Glomerular endothelial cell (primary cell): ENCODE results near the gene TPST2. TPM values are rescaled to one million over a fixed set of nuclear protein-coding genes. Genes with fewer than 3 reads are reported as not detected.

ENCODE experiments used
- DNase-seq: peaks from one replicate; pipeline ENCODE4 v3.0.0-alpha.2; 2011; ENCODE audit warnings: low read depth, low spot score; ENCODE audit errors: extremely low read depth
- total RNA-seq: library from RNA; depleted of rRNA; stranded (reverse); fragments of >200 nt; gene quantifications from 2 replicates; pipeline ENCODE4 v1.2.3, GENCODE V29; 2015

Gene TPST2
- total RNA-seq, 1 donor from 2014 or later, result 99.2 TPM

DNA sequence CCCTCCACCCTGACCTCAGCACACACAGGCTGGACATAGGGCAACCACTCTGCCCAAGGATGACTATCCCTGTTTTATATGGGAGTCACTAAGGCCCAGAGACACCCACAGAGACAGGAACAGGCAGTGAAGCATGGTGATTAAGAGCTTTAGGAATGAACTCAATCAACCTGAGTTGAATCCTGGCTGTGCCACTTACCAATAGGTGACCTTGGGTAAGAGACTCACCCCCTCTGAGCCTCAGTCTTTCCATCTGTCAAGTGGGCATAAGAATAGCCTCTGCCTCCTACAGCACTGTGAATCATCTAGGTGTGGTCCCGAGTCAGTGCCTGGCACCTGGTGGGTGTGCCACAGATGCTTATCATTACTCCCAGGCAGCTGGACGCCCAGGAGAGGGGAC is 21.1 kb upstream of the TPST2 start:
- no peak for DNase-seq

DNA sequence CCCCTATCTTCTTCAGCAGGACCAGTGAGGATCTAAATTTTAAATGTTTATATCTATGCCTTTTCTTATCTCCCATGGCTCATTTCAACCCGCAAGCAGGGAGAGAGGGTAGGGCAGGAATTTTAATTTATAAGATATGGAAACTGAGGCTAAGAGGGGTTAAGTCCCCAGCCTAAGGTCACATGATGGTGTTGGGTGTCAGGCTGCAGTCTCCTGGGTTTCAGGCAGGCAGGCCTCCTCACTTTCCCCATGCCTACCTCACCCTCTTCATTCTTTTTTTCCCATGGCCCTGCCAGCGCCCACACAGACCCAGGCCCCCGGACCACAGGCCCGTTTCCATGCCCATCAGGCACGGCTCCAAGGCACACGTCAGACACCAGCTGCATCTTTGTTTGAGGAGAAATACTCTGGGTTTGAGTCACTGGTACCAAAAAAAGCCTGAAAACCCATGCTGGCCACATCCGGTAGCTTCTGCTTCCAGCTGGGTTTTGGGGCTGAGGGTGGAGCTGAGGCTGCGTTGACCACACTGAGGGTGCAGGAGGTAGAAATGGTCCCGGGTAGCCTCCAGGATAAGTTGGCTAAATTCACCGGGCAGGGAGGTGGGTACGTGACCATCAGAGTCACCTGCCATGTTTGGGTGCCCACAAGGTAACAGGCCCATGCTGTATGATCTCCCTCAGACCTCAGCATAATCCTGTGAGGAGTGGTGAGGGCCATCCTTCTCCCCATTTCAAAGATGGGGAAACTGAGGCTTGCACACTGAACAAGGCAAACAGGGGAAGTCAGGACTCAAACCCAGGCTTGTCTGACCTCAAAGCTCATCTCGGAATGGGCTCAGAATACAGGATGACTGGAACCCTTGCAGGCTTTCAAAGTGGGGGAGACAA is 20.4 kb upstream of the TPST2 start:
- DNase-seq, result no peak

DNA sequence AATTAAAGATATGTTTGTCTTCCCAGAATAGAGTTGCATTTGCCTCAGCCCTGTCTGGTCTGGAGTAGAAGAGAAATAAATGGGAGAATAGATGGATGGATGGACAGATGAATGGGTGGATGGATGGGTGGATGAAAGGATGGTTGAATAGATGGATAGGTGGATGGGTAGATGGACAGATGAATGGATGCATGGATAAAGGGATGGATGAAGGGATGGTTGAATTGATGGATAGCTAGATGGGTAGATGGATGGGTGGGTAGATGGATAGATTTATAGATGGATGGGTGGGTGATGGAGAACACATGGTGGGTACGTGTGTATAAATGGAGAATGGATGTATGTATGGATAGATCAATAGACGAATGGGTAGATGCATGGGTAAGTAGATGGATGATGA is 19.4 kb upstream of the TPST2 start:
- DNase-seq, result no peak

DNA sequence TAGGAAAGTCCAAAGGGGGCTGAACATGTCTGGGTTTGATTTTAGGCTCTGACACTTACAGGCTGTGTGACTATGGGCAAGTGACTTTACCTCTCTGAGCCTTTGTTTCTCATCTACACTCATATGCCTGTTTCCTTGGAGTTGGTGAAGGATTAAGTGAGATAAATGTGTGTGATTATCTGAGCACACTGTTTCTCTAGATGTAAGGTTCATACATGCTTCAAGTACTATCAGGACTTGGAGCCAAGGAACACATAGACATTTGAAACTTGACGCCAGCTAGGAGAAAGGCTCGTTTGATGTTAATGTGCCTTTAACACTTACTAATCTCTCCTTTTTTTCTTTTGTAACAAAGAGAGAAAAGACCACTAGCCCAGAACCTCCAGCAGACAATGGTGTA is 18.2 kb upstream of the TPST2 start:
- no peak for DNase-seq

DNA sequence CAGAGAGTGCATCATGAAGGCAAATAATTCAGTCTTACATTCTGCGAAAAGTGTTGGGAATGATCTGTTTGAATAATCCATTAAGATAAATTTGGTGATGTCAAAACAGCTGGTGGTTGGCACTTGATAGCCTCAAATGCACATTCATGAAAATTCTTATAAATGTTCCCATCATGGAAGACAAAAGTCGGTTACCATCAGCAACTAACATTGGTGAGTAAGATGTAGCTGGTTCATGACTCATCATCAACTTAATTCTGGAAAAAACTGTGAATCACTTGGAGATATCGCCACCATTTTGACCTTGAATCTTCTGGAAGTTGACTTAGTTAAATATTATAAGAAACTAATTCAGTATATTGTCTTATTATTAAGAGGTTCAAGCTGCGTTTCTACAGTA is 16.7 kb upstream of the TPST2 start:
- DNase-seq, result no peak

DNA sequence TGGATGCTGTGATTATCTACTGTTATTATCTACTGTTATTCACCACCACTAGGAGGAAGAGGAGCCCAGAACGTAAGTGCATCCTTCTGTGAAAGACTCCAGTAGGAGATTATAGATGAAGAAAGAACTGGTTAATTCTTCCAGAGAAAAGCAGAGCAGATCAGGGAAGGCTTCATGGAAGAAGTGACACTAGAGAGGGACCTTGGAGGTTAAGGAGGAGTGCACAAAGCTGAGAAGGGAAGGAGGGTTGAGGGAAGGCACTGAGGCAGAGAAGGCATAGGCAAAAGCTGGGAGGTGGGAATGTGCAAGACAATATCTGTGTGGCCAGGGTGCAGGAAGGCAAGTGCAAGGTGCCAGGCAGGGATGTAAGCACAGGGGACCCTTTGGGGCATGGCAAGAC is 14.4 kb upstream of the TPST2 start:
- DNase-seq, result no peak

DNA sequence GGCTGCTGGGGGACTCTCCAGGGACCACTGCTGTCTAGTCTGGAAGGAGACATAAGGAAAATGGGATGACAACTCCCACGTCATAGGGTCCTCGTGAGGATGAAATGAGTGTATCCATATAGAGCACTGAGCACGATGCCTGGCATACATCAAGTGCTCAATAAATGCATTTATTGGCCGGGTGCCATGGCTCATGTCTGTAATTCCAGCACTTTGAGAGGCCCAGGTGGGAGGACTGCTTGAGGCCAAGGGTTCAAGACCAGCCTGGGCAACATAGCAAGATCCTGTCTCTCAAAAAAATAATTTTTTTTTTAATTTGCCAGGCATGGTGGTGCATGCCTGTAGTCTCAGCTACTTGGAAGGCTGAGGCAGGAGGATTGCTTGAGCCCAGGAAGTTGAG is 12.2 kb upstream of the TPST2 start:
- no peak for DNase-seq

DNA sequence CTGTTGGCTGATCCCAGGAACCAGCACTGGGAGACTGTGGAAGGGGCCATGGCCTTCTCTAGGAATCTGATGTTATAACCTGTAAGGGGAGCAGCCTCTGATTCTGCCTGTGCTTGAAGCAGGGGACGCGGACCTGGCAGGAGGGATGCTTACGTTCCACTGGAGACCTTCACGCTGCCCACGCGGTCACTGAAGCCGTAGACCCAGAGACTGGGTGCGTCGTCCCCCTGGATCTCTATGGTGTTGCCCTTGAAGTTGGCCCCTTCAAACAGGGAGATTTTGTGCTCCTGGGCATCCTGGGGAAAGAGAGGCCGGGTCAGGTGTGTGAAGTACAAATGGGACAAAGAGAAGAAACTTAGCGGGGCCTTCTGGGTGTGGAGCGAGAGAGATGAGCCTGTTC is 11.8 kb upstream of the TPST2 start:
- DNase-seq, result no peak

DNA sequence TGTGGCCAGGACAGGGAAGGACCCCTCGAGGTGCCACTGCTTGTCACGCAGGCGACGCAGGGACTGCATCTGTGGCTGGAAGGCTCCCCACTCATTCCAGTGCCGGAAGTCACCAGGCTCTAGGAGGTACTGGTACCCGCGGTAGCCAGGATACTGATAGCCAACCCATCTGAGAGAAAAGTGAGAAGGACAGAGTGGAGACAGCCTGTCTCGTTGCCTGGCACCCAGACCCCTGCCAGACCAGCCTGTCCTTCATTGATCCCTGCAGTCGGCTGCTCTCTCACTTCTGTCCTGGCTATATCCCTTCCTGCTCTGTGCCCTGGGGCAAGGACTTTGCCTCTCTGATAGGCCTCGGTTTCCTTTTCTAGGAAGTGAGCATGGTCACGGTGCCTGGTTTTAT is 9.6 kb upstream of the TPST2 start:
- DNase-seq, result no peak

DNA sequence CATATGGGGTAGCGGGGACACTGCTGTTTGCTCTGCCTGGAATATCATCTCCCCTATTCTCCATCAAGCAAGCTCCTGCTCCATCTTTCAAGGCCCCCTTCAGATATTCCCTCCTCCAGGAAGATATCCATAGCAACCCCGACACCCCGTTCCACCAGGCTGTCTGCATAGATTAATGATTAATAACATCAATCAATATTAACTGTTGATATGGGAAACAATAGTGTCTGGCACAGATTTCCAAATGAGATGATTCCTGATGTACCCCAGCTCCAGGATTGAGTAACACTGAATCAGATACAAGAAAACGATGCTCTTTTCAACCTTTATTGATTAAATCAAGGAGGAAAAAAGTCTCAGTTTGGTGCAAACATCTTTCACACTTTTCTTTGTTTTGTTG is 7.5 kb upstream of the TPST2 start:
- DNase-seq, result no peak

DNA sequence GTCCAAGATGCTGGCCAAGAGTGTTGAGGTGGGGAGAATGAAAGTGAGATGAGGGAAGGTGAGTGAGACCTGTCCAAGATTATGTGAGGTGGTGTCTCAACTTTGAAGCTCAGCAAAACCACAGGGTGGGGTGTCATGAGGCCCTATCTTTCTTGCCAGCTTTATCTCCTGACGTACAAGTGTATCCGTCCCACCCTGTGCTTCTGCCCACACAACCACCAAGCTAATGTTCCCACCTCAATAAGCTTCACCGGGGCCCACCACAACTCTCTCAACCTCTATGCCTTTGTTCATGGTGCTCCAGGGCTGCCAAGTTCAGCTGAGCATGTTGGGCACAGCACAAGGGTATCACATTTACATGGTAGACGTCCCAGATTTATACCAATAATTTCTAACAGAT is 7.1 kb upstream of the TPST2 start:
- DNase-seq, result no peak

DNA sequence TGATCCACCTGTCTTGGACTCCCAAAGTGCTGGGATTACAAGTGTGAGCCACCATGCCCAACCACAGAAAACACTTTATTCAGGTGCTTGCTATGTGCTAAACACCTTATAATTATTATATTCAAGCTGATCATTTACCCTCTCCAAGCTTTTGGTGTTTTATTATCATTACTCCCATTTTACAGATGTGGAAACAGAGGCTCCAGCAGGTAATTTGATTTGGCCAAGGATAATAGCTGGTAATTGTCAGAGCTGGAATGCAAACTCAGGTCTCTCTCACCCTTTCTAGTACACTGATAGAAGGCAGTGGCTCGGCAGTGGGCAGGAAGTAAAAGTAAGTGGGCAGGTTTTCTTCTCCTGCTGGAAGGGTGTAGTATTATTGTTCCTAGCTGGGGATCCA is 3.8 kb upstream of the TPST2 start:
- no peak for DNase-seq

DNA sequence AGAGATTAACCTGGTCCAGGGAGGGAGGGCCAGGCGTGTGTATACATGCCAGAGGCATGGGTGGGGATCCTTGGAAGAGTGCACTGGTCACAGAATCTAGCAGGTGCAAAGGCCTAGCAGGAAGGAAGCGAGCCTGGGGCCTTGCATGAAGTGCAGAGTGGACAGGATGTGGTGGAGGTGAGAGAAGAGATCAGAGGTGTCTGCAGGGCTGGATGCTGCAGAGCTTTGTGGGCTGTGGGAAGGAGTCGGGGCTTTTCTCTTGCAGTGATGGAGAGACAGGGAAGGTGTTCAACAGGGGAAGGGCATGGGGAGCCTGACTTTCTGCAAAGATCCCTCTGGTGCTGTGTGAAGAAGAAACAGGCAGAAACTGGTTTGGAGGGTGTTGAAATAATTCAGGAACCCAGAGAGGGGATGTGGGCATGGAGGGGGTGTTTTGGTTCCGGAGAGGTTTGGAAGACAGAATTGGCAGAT is 2.5 kb upstream of the TPST2 start:
- no peak for DNase-seq

DNA sequence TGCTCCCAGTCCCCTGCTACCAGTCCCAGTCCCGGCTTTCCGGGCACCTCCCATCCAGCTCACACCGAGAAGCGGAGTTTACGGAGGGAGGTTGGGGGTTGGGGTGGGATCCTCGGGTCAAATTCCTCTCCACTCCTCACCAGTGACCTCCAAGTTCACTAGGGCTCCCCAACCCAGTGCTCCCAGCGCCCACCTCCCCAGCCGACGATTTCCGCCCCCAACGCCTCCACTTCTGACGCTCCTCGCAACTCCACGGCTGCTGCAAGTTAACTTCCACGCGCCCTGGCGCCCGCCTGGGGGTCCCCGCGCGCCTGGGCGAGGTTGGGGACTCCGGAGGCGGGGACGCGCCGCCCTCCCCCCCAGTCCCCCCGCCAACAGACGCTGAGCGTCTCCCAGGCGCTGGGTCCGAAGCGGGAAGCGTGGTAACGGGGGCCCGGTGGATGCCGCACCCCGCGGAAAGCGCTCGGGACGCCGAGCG is 526 bp downstream of the TPST2 start:
- no peak for DNase-seq

DNA sequence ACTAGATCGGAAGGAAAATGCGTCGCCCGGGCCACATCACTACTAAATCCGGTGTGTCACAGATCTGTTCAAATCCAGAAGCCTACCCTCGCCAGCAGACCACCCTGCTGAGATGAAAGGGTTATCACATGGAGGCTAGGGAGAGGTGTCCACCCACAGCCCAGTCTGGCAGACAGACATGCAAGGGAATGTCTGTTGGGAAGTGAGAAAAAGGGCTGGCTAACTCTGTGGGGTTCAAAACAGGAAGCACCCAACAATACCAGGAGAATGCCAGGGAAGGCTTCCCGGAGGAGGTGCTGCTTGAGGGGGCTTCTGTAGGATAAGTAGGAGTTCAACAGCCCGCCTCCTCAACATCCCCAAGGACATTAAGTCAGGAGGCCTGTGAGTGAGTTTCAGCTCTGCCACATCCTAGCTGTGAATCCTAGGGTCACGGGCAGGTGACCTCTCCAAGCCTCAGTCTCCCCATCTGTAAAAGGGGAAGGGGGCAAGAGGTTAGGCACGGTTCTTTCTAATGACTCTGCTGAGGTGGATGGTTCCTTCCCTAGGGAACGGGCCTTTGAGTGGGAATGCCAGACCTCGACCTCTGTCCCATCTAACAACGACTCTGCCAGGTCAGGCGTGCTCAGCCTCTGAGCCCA is 1.1 kb downstream of the TPST2 start:
- DNase-seq, result no peak

DNA sequence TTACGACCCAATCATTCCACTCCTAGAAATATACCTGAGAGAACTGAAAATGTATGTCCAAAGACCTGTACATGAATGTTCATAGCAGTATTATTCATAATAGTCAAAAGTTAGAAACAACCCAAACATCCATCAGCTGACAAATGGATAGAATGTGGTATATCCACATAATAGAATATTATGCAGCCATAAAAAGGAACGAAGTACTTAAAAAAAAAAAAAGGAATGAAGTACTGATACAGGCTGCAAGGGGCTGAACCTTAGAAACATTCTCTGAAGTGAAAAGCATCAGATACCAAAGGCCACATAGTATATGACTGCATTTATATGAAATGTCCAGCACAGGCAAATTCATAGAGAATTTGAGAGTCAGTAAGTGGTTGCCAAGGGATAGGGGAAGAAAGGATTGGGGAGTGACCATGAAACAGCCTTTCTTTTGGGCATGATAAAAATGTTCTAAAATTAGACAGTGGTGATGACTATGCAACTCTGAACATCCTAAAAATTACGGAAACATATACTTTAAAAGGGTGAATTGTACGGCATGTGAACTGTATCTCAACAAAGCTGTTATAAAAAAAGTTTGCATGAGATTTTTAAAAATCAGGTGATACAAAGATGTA is 1.8 kb downstream of the TPST2 start:
- DNase-seq, result no peak

DNA sequence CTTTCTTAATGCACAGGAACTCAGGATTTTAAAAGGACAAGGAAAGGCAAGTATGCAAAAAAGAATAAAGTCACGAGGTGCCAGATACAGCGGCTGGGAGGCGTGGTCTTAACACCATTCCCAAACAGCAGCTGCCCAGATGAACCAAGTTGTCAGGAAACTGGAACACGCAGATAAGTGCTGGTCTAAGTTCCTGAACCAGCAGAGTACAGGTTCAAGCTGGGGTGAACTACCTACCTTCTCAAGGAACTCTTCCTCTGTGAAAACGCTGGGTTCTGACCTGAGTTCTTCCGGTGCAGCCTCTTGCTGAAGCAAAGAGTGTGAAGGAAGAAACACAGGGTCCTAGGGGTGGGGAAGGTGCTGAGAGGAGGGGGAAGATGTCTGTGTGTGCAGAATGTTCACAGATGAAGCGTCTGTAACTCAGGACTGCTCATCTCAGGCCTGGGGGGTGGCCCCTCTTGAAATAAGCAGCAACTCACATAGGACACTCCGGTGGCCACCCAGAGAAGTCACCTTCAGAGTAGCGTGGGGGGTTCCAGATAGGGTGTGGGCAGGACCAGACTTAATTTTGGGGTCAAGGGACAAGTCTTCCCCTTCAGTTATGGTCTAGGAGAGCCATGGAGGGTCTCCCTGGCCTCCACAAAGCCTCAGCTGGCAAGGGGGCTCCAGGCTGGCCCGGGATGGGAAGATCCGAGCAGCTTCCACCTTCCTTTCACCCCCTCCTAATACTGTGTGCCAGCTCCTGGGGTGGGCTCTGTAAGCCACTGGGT is 3.2 kb downstream of the TPST2 start:
- DNase-seq, result peak; percentile 75

DNA sequence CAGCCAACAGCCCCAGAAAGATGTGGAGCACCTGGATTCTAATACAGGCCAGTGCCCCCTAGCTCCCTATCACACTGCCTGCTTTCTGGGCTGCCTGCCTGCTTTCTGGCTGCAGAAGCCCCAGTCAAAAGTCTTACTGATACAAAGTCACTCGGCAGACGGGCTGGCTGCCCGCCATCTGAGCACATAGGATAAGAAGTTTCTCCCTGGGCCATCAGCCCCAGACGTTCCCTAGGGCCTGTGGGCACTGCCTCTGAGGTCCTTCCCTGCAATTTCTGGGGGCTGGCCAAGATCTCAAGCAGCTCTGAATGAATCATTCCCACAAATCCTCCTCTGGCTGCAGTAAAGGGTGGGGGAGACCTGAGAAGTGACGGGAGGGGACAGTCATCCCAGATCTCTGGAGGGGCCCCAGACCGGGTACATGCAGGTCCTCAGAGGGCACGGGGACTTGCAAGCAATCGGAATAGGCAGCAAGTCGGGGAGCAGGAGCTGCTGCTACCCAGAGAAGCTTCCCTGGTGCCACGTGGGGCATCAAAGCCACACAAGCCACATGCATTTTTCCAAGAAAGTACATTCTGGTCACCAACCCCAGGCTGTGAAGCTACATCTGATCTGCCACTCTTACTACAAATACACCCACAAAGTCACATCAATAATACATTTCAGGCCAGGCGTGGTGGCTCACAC is 4.7 kb downstream of the TPST2 start:
- DNase-seq, result no peak

DNA sequence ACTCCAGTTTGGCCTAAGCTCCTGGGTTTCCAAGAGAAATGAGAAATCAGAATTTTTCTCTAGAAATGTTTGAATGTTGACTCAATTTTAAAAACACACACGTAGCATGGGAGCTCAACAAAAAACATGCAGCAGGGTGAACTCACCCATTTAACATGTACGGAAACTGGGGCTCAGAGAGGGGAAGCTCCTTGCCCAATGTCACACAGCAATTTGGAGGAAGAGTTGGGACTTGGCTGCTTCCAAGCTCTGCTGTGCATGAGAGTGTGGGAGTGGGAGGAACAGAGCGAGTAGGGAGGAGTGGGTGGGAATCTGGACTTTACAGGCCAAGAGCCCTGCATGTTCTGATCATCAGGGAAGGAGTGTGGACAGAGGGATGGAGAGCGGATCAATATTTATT is 5.9 kb downstream of the TPST2 start:
- no peak for DNase-seq

DNA sequence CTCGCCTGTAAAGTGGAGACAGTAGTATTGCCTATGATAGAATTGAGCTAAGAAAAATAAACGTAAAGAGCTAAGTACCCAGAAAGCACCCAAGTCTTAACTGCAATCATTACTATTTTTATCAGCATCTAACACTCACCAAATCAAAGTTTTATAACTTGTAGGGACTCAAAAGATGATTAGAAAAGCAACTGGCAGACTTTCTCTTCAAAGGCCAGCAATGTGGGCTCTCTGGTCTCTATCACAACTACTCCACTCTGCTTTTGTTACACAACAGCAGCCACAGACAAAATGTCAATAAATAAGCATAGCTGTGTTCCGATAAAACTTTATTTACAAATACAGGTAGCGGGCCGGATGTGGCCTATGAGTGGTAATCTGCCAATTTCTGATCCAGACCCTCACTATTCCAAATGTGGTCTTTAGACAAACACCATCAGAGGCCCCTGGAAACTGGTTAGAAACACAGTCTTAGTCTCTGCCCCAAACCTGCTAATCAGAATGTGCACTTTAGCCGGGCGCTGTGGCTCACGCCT is 8.2 kb downstream of the TPST2 start:
- no peak for DNase-seq
